GM18511 (cell line): ENCODE measurements around the gene BCL2.

ENCODE experiments used
- ATAC-seq: cut with Tn5 transposase; IDR thresholded peaks from one replicate; pipeline ENCODE4 v1.9.1; 2021; ENCODE audit warnings: mild to moderate bottlenecking, moderate library complexity; ENCODE audit not compliant: unreplicated experiment

BCL2 gene

GRCh38 chr18:63162271-63163014 is 157.1 kb downstream of the BCL2 start:
- peak; percentile 38 for ATAC-seq

GRCh38 chr18:63161761-63162195 is 157.8 kb downstream of the BCL2 start:
- ATAC-seq, result peak; percentile 62

- ATAC-seq, result peak; percentile 26
These were observed 158.4 kb downstream of the BCL2 start for GRCh38 chr18:63161032-63161760.

- peak; percentile 4 for ATAC-seq
These were observed 159.2 kb downstream of the BCL2 start for GRCh38 chr18:63160172-63160995.

GRCh38 chr18:63159590-63159989 is 160.0 kb downstream of the BCL2 start:
- ATAC-seq, result no peak

GRCh38 chr18:63158676-63159291 is 160.8 kb downstream of the BCL2 start:
- peak; percentile 12 for ATAC-seq

- no peak for ATAC-seq
These were observed 161.4 kb downstream of the BCL2 start for GRCh38 chr18:63158012-63158631.

- peak; percentile 14 for ATAC-seq
These were observed 162.1 kb downstream of the BCL2 start for GRCh38 chr18:63157293-63158011.

- no peak for ATAC-seq
These were observed 163.4 kb downstream of the BCL2 start for GRCh38 chr18:63155910-63156773.

GRCh38 chr18:63155169-63155852 is 164.3 kb downstream of the BCL2 start:
- ATAC-seq, result peak; percentile 55

GRCh38 chr18:63154350-63155152 is 165.0 kb downstream of the BCL2 start:
- no peak for ATAC-seq

- peak; percentile 18 for ATAC-seq
These were observed 166.8 kb downstream of the BCL2 start for GRCh38 chr18:63152791-63153190.

- no peak for ATAC-seq
These were observed 167.5 kb downstream of the BCL2 start for GRCh38 chr18:63152096-63152495.

- no peak for ATAC-seq
These were observed 168.0 kb downstream of the BCL2 start for GRCh38 chr18:63151539-63151938.

- no peak for ATAC-seq
These were observed 168.6 kb downstream of the BCL2 start for GRCh38 chr18:63150942-63151421.

GRCh38 chr18:63150326-63150725 is 169.2 kb downstream of the BCL2 start:
- ATAC-seq, result no peak

- ATAC-seq, result no peak
These were observed 170.3 kb downstream of the BCL2 start for GRCh38 chr18:63149302-63149587.
